ENCODE data around the gene BTBD2.

BTBD2 gene

DNA sequence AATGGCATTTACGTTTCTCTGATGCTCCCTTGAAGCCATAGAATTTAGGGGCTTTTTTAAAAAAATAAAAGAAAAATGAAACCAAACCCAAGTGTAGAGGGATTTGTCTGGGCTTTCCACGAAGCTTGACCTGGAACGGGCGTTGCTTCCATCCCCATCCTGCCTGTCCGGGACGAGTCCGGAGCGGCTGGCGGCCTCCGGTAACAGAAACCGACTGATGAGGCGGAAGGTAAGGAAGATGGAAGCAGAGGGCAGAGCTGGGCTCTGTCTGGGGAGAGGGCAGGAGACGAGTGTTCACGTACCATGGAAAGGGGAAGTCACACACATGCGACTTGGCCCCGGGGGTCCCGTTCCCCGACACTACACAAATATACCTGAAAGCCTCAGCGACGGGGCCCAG lies 34.3 kb downstream of the BTBD2 start:
- no peak for DNase-seq

DNA sequence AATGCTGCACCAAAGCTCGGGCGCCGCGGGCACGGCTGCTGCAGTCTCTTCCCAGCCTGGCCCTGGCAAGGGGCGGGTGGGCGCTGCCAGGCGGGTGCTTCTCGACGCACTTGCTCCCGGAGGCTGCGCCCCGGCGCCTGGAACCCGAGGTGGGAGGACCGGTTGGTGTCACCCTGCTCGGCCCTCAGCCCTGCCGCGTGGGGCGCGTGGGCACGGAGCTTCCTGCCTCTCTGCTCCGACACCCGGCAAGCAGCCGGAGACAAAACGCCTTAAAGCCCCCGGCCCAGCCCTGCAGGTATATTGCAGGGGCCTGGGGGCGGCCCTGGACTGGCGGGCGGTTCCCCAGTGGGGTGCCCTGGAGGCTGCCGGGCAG lies 34.7 kb downstream of the BTBD2 start:
- no peak for DNase-seq

DNA sequence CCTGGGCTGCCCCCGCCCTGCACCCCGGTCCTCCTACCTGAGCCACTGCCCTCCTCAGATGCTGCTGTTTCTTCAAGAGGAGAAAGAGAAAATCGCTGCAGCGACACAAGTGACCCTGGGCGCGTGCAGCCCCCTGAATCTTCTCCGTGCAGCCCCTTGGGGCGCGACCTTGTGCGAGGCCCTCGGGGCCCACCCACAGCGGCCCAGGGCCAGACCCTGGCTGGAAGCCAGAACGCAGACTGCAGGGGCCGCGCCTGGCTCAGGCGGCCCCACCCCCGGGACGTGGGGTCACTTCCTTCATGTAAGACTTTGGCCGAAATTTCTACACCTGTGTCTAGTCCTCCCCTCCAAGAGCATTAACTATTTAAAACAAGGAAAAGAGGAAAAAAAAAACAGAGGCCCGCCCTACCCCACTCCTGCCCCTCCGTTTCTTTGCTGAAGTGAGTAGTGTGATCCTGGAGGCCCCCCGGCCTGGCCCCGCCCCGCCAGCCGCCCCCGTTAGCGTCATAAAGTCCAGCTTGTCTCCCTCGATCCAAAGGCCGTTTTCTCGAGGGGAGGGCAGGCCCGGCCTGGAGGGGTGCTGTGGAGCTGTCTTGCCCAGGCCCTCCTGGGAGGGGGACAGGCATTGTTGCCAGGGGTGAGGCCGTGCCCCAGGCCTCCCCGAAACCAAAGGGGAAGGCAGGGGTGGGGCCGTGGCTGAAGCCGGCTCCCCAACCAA lies 35.3 kb downstream of the BTBD2 start:
- no peak for DNase-seq

DNA sequence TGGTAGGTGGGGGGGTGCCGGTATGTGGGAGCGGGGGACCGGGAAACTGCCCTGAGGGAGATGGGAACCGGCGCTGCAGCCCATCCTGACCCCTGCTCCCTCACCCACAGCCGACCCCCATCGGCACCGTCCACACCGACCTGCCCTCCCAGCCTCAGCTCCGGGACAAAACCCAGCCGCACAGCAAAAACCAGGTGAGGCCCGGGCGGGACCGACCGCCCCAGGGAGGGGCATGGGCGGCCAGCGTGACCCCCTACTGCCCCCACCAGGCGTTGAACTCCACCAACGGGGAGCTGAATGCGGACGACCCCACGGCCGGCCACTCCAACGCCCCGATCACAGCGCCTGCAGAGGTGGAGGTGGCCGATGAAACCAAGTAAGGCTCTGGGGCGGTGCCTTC lies 35.9 kb downstream of the BTBD2 start:
- DNase-seq: no peak

DNA sequence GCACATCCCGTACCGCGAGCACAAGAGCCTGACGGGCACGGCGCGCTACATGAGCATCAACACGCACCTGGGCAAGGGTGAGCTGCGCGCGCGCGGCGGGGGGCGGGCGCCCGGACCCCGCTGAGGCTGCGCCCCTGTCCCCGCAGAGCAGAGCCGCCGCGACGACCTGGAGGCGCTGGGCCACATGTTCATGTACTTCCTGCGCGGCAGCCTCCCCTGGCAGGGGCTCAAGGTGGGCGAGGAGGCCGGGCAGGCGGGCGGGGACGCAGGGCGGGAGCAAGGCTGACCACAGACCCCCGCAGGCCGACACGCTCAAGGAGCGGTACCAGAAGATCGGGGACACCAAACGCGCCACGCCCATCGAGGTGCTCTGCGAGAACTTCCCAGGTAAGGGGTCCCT lies 36.5 kb downstream of the BTBD2 start:
- no peak for DNase-seq

DNA sequence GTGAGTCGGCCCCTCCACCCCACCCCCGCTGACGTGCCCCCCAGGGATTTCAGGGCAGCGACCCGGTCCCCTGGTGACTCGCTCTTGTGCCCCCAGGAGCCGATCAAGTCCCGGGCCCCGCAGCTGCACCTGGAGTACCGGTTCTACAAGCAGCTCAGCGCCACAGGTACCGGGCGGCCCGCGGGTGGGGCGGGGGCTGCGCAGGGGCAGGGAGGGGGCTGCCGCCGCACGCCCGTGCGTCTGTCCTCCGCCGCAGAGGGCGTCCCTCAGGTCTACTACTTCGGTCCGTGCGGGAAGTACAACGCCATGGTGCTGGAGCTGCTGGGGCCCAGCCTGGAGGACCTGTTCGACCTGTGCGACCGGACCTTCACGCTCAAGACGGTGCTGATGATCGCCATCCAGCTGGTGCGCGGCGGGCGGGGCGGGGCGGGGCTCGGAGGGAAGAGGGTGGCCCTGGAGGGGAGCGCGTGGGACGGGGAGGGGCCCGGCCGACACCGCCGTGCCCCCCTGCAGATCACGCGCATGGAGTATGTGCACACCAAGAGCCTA lies 37.1 kb downstream of the BTBD2 start:
- DNase-seq: no peak

DNA sequence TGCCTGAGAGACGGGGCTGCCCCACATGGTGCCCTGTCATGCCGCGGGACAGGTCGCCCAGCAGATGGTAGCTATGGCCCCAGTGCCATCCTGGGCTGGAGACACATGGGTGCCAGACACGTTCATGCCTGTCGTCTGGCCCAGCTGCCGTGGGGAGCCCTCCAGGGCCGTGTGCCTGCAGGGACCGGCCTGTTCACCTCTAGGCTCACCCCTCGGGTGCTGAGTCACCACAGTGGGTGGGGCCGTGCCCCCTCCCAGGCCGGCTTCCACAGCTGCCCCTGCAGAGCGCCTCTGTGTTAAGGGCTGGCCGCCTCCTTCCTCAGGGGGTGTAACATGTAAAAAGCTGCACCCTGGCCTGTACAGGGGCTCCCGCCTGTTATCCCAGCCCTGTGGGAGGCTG lies 38.4 kb downstream of the BTBD2 start:
- no peak for DNase-seq

DNA sequence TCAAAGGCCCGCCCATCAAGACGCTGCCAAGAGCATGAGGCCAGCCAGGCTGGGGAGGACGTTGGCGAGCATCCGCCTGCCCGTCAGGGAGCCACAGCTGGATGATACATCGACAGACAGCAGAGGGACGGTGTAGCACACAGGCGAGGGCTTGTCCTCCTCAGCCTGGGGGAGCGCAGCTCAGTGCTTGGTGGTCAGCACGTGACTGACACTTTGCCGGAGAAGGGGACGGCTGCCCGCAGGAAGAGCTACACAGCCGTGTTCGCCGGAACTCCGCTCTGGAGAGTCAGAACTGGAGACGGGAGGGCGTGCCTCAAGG lies 40.4 kb downstream of the BTBD2 start:
- DNase-seq: no peak

DNA sequence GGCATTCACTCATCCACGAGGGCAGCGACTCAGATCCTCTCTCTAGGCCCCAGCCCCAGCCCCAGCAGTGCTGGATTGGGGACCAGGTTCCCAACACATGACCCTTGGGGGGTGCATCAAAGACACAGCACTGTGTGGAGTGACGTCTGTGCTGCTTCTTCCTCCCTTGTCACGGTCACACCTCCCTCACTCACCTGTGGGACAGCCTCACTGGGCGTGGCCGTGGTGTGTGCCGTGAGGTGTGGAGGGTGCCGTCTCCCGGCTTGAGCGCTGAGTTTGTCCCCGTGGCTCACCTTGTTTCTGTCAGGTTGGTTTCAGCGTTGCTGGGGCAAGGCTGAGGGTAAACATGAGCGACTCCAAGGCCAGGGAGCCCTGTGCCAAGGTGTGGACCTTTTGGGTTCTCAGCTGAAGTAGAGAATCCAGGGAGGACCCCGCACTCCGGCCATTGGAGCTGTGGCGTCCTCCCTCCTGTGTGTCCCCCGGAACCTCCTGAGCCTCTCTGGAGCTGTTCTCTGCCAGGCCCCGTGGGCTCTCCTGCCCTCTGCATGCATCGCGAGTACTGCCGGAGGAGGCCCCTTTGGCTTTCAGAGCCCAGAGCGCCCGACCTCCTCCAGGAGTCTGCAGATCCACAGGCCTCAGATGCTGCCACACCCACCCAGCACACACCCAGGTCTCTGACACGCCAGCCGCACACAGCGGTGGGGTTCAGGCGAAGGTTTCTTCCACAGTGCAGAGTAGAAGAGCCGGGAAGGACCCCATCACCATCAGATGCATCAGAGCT lies 40.9 kb downstream of the BTBD2 start:
- no peak for DNase-seq

DNA sequence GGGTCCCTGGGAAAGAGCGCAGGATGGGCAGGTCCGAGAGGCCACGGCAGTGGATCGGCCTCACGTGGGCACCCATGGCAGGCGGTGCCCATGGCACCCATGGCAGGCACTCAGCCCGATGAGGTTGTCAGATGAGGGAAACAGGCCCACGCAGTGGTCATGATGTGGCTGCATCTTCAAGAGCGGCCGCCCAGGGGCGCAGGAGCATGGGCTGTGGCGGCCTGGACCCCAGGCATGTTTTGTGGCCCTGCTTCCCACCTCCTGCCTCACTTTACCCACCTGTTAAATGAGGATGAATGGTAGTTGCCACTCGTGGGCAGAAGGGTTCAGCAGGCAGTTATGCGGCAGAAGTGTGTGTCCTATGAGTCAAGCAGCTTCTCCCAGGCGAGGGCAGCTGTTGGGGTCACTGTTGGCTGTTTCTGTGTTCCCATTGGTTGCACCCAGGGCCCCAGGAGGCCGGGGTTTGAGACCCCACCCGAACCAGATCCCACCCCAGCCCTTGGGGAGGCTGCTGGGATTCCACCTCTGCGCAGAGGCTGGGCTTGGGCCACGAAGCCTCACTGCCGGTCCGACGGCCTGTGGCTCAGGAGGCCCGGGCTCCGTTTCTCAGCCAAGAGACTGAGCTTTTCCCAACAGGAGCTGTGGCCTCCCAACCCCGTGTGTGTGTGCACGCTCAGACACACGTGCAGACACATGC lies 44.6 kb downstream of the BTBD2 start:
- DNase-seq: no peak

DNA sequence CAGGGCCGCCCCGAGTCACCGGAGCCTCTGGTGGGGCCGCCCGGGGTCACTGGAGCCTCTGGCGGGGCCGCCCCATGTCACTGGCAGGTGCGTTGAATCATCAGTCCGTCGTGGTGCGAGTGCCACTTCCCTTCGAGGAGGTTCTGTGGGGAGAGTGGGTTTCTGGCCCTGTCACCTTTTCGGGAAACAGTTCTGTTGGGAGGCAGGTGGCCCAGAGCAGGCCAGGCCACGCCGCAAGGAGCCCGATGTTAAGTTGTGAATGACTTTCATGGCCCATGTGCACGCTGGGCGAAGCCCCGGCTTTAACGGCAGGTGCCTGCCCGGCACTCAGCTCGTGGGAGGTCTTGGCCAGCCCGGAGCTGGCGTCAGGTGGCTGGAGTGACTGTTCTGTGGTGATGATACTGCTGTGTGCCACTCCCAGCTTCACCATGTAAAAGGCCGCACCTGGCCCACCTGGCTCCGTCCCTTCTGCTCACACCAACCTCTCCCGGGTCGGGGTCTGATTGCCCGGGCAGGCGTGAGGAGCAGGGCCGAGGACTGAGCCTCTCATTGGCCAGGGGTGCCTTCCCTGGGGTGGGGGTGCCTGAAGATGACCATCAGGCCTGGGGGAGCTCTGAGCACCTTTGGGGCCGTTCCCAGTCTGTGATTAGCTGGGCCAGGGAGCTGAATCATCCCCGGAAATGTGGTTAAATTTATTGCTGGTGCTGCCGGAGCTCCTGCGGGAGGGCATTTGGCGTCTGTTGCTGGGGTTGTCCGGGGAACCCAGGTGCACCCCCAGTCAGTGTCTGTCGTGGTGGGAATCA lies 45.3 kb downstream of the BTBD2 start:
- no peak for DNase-seq

DNA sequence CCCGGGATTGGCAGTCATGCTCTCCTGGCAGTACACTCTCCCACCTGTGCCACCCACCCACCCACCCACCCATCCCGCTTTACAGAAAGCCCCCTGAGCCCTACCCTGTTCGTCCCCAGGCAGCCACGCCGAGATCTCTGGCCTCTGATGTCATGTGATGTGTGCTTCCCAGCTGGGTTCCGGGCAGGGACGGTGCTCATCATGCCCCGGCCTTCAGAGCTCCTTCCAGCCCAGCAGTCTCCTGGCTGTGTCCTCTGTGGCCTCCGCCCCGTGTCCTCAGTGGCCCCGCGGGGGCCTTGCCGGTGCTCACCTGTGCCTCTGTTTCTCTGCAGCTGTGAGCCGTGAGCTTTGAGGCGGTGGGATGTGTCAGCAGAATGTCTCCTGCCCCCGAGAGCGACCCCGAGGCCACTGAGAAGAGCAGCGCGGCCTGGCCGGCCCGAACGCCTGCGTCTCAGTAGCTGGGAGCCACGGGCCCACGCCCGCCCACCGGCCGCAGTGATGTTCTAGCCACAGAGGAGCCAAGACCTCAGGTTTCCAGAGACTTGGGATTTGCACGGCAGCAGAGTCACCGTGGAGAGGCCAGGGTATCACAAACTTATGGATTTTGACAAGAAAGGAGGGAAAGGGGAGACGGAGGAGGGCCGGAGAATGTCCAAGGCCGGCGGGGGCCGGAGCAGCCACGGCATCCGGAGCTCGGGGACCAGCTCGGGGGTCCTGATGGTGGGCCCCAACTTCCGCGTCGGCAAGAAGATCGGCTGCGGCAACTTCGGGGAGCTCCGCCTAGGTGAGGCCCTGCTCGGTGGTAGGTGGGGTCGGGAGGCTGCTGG lies 46.1 kb downstream of the BTBD2 start:
- DNase-seq: no peak

DNA sequence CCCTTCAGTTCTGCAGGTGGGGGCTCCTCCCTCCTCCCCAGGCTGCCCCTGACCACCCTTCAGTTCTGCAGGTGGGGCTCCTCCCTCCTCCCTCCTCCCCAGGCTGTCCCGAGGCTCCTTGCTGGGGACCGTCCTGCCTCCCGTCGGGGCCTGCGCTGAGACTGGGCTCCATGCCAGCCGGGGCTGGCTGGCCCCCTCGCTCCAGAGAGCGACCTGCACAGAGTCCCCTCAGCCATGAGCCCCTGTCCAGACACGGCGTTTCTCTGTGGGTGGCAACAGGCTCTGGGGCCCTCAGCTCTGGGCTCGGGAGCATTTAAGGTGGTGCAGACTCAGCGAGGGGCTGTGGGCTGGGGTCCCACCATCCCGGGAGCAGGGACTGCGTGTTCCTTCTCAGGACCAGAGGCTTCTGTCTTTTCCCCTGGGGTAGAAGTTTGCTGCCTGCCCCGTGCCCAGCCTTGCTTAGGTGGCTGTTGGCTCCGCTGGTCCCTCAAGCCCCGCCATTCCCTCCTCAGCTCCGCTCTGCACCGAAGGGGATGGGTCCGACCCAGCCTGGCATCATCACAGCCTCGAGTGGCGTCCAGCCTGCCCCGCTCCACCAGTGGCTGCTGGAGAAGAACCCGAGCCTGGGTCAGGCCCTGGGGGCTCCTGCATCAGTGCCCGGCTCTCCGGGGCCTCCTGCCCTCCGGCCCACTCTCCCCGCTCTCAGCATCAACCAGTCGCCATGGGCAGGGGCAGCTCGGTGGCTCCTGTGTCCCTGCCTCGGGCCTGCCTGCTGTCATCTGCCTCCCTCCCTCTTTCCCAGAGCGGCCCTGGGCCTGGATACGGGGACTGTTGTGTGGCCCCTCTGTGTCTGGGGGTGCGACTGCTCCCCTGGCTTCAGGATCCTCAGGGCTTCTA lies 47.0 kb downstream of the BTBD2 start:
- no peak for DNase-seq

DNA sequence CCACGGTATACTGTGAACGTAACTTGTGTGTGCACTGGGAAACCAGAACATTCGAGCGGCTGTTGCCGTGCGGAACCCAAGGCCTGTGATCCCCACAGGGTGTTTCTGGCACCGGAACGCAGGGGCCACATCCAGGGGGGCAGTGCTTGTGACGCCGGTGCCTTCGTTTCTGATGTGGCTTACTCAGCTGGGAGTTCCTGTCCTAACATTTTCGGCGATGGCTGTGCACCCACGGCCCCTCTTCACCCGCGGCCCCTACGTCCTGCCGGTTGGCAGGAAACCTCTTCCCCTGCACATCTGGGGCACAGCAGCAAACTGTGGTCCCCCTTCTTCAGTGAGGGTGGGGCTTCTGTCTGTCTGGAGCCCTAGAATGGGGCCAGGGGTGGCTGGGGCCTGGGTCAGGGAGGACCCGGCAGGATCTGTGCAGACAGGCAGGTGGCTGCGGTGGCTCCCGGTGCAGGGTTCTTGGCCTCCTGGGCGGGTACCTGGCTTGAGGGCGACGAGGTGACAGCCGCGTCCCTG lies 48.4 kb downstream of the BTBD2 start:
- DNase-seq: no peak

DNA sequence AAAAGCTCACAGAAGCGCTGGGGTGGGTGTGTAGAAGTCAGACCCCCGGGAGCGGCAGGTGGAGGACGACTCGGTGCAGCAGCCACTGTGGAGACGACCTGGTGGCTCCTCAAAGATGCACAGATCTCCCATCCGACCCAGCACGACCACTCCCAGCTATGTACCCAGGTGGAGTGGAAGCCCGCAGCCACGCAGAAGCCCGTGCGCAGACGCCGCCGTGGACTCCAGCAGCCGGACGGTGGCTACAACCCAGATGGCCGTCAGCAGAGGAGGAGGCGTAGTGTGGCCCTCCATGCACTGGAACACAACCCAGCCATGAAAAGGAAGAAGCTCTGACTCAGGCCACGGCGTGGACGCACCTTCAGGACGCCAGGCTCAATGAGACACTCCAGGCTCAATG lies 52.8 kb downstream of the BTBD2 start:
- no peak for DNase-seq

DNA sequence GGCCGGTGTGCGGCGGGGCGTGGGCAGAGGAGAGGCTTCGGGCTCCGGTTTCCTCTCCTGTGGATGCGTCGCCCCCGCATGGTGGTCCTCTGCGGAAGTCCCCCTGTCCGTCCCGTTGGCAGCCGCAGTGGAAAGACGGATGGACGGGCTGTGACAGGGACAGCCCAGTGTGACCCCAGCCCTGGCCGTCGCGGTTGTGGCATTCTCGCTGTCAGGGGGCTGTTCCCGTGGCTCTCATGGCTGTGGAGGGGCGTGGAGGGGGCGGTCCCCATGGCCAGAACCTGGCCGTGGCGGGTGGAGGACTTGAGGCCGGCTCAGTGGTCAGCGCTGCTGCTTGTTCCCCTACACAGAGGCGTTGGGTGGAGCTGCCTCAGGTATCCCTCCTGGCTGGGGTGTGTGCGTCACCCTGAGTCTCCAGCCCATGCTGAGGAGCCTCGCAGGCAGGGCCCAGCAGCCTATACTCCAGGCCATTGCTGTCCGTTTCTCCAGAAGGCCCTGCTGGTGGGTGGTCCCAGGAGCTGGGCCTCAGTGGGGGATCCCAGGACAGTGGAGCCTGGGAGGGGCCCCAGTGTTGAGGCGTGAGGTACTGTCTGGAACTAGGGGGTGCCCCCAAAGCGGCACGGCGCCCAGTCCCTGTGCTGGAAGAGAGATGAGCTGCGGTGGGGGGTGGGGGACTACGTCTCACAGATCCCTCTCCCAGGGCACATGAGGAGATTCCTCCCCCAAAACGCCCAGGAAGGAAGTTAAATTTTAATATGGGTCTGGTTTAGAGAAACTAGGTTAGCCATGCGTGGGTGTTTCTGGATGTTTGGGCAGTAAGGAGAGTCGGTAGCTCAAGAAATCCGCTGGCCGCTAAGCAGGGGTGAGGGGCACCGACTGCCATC lies 54.3 kb downstream of the BTBD2 start:
- no peak for DNase-seq

DNA sequence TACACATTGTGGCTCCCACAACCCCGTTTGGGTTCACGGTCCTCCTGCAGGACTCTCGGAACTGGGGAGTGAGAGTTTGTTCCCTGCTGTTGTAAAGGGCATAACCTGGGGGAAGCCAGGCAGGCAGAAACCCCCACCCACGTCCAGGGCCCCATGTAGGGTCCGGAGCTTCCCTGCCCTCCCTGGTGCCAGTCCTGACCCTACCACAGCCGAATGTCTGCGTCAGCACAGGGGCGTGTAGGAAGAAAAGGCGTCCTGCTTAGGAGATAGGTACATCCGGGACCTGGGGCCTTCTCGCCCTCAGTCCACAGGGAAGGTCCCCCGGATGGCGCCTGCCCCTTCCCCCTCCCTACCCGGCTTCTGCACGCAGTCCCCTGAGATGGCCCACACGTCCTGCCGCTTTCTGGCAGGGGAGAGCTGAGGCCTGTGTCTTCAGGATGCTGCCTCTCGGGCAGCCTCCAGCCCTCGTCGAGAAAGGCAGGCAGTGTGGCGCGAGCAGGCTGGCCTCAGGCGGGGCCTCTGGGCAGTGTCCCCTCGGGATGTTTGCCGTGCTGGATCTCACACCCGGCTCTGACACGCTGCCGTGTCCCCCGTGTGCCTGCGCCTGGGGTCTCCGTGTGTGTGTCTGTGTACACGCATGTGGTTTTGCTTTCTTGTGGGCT lies 55.5 kb downstream of the BTBD2 start:
- DNase-seq: no peak

DNA sequence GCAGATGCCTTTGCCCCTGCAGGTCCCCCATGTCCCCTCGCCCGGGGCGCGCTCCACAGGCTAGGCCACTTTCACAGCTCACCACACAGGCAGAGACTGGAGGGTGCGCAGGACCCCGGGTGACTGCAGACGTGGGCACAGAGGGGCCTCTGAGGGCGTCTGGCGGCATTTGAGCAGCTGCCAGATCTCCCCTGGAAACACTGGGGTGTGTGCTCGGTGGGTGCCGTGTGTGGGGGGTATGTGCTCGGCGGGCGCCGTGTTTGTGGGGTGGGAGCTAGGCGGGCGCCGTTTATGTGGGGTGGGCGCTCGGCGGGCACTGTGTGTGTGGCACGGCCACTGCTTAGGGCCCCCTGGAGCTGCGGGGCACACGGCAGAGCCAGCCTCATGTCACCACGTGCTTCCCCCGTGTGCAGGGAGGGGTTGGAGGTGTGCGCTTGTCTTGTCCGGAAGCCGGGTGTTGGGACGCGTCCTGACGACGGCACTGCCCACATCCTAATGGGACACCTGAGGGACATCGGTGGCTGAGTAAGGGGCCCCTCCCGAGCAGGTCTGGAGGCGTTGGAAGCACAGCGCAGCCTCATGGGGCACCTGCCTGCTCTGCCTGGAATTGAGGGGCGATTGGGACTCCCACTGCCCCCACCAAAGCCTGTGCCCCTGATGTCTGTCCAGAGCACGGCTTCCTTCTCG lies 57.8 kb downstream of the BTBD2 start:
- DNase-seq: no peak
